Erythroblast (primary cell): ENCODE results near the gene ERBB4.

Experiments used
- GATA1 ChIP-seq: IDR thresholded peaks from 2 replicates; pipeline ENCODE4 v1.6.1; 2011; ENCODE audit warnings: low read depth, mild to moderate bottlenecking, control low read depth, low read length, moderate library complexity
- POLR2A ChIP-seq: IDR thresholded peaks from 2 replicates; pipeline ENCODE4 v1.6.1; 2011; ENCODE audit warnings: mild to moderate bottlenecking, low read length

DNA sequence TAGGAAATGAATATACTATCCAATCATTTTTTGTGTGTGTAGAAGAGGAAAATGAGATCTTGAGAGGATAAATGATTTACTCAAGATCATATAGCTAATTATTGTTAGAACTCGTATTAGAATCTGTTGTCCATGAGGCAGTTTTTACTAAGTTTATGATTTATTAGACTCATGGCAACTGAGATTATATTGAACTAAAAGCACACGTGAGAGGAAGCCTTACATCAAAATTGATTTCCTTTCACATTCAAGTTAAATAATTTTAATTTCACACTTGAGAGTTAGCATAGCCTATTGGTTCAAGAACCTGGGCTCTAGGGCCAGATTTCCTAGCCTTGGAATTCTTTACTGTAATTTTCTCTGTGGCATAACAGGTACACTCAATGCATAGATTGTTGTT is 552.3 kb downstream of the ERBB4 start:
- TF ChIP-seq POLR2A (no peak), GATA1 (no peak)
